ENCODE results near the gene BLVRA.
"Not testable (repeated sequence)": the region's sequence is repeated elsewhere in the genome, so short reads cannot be mapped to it uniquely, and the experiment has no call there.

Gene BLVRA

GRCh38 chr7:43726466-43726865, 32.0 kb upstream of the BLVRA start:
- DNase-seq (ENCODE audit: low read depth), result no peak
- H3K4me3 ChIP-seq (ENCODE audit: low read depth, low read length), result no peak overlapping the region
- no peak for TF ChIP-seq CTCF (IDR thresholded peaks at IDR 0.05; ENCODE audit: low read depth, low read length, missing control alignments)

- H3K4me3 ChIP-seq (ENCODE audit: low read depth, low read length), result no peak overlapping the region
- TF ChIP-seq CTCF (IDR thresholded peaks at IDR 0.05; ENCODE audit: low read depth, low read length, missing control alignments), result no peak
- no peak for DNase-seq (ENCODE audit: low read depth)
Measured at GRCh38 chr7:43727003-43727402, 31.5 kb upstream of the BLVRA start.

GRCh38 chr7:43727494-43727893, 31.0 kb upstream of the BLVRA start:
- no peak for DNase-seq (ENCODE audit: low read depth)
- no peak overlapping the region for H3K4me3 ChIP-seq (ENCODE audit: low read depth, low read length)
- TF ChIP-seq CTCF (IDR thresholded peaks at IDR 0.05; ENCODE audit: low read depth, low read length, missing control alignments), result no peak

- peak within 1 kb of the TSS; percentile 73 for H3K4me3 ChIP-seq (ENCODE audit: low read depth, low read length)
- peak; percentile 83 for DNase-seq (ENCODE audit: low read depth)
- TF ChIP-seq CTCF (IDR thresholded peaks at IDR 0.05; ENCODE audit: low read depth, low read length, missing control alignments), result peak; percentile 26
Measured at GRCh38 chr7:43729214-43729923, 29.1 kb upstream of the BLVRA start, which contains the start of gene COA1. Gene COA1, minus strand, starts transcription at chr7:43729523. Its CDS starts 80,909 bp downstream, at chr7:43648614.

- TF ChIP-seq CTCF (IDR thresholded peaks at IDR 0.05; ENCODE audit: low read depth, low read length, missing control alignments), result no peak
- H3K4me3 ChIP-seq (ENCODE audit: low read depth, low read length), result peak overlapping the region; percentile 73
Measured at GRCh38 chr7:43729924-43730248, 28.6 kb upstream of the BLVRA start.

GRCh38 chr7:43731494-43731893, 27.0 kb upstream of the BLVRA start:
- not testable (repeated sequence) for H3K4me3 ChIP-seq (ENCODE audit: low read depth, low read length); DNase-seq (ENCODE audit: low read depth)

More at GRCh38 chr7:43729924-43730248, 28.6 kb upstream of the BLVRA start:
- DNase-seq (ENCODE audit: low read depth), result no peak

- not testable (repeated sequence) for H3K4me3 ChIP-seq (ENCODE audit: low read depth, low read length); DNase-seq (ENCODE audit: low read depth)
Measured at GRCh38 chr7:43734575-43735332, 23.7 kb upstream of the BLVRA start.

- DNase-seq (ENCODE audit: low read depth), result no peak
- no peak for TF ChIP-seq CTCF (IDR thresholded peaks at IDR 0.05; ENCODE audit: low read depth, low read length, missing control alignments)
- no peak overlapping the region for H3K4me3 ChIP-seq (ENCODE audit: low read depth, low read length)
Measured at GRCh38 chr7:43735403-43735801, 23.1 kb upstream of the BLVRA start.
